Spleen (tissue), 7 donors: Measurements from ENCODE around the gene KDM4B.

Source experiments
- CTCF ChIP-seq, 11 experiments: fragments of 200-600 bp in 7 of 11; fragments of 450-650 bp in 4 of 11; sonication (generic) in 4 of 11; IDR thresholded peaks in 8 of 11; conservative IDR thresholded peaks in 3 of 11; 1 replicate in 7 of 11; 2 replicates in 4 of 11; pipeline versions ENCODE4 v1.4.0 to v1.8.0; 2016 to 2021; ENCODE audit warnings: antibody characterized with exemption in 11 of 11, inconsistent platforms in 4 of 11, mild to moderate bottlenecking in 1 of 11
- POLR2A ChIP-seq, 3 donors: fragments of 450-650 bp; IDR thresholded peaks; one replicate each; pipeline ENCODE4 v1.5.1; 2017; ENCODE audit warnings: antibody characterized with exemption in 3 of 3, mild to moderate bottlenecking in 1 of 3
- POLR2AphosphoS5 ChIP-seq, 3 donors: sonication (generic); formaldehyde crosslinking; IDR thresholded peaks; one replicate each; pipeline ENCODE4 v1.5.1; 2017; ENCODE audit warnings: antibody characterized with exemption in 3 of 3
- donor health status: DM: no; HTN: no; CAD: no; lungs with moderate emphysema.
- donor health status: DM: no; HTN: no; CAD: no.
- donor health status: DM: no; HTN: no; CAD: no.

GRCh38 chr19:5122121-5122400 lies 153.1 kb downstream of the KDM4B start:
- no peak for TF ChIP-seq CTCF (IDR thresholded peaks at IDR 0.05 in 8 of 11, conservative IDR thresholded peaks at IDR 0.05 in 3 of 11)
- no peak for TF ChIP-seq POLR2AphosphoS5 (IDR thresholded peaks at IDR 0.05)
- TF ChIP-seq POLR2A (IDR thresholded peaks at IDR 0.05): no peak
